ENCODE results near the gene RBM19.

Gene RBM19

GRCh38 chr12:113940357-113941207 is 25.5 kb downstream of the RBM19 start:
- TF ChIP-seq CTCF (IDR thresholded peaks at IDR 0.05; ENCODE audit: extremely low read depth, missing control alignments), result no peak
- no peak for DNase-seq (ENCODE audit: low spot score)

DNA sequence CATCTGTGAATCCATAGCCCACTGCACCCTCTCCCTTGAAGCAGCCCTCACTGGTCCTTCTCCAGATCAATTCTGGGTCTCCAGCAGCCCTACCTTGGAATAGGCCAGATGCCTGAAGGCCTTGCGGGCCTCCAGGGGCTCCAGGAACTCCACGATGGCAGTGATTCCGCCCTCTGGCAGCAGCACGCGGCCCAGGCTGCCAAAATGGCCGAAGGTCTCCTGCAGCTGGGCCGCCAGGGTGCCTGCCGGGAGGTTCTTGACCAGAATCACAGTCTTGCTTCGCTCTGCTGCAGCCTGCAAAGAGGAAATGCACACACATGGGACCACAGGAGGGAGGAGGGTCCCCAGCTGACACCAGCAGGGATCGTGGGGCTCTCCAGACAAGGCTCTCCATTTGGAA is 26.3 kb downstream of the RBM19 start:
- DNase-seq (ENCODE audit: low spot score), result no peak
- no peak for TF ChIP-seq CTCF (IDR thresholded peaks at IDR 0.05; ENCODE audit: extremely low read depth, missing control alignments)

GRCh38 chr12:113938471-113938870 is 27.7 kb downstream of the RBM19 start:
- DNase-seq (ENCODE audit: low spot score), result no peak
- no peak for TF ChIP-seq CTCF (IDR thresholded peaks at IDR 0.05; ENCODE audit: extremely low read depth, missing control alignments)

DNA sequence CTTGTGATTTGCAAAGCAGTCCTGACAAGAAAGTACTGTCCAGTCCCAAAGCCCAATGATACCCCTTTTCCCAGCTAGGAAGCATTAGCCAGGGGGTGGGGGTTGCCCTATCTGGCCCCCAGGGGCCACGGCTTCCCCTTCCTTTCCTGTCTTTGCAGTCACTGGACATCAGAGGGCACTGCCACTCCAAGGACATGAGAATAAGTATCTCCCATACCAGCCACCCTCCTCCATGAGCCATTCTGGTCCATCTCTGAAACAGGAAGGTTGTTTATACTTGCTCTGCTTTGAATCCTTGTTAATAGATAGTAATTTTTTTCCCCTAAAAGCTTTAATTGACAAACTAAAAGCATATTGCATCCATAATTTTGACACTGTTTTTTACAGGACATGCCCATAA is 29.7 kb downstream of the RBM19 start:
- no peak for DNase-seq (ENCODE audit: low spot score)
- no peak for TF ChIP-seq CTCF (IDR thresholded peaks at IDR 0.05; ENCODE audit: extremely low read depth, missing control alignments)

DNA sequence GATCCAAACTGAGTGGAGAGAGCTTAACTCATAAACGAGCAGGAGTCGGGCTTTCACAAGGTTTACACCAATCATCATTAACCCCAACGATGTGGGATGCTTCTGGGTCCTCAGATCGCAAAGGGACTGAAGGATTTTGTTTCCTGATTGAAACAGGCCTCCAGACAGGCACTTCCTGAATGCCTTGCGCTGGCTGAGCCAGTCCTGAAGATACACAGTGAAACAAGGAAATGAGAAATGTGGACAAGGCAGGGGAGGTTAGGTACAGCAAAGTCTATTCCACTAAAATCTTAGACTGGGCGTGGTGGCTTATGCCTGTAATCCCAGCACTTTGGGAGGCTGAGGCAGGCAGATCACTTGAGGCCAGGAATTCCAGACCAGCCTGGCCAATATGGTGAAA is 30.7 kb downstream of the RBM19 start:
- DNase-seq (ENCODE audit: low spot score), result no peak
- TF ChIP-seq CTCF (IDR thresholded peaks at IDR 0.05; ENCODE audit: extremely low read depth, missing control alignments), result no peak

- no peak for TF ChIP-seq CTCF (IDR thresholded peaks at IDR 0.05; ENCODE audit: extremely low read depth, missing control alignments)
- DNase-seq (ENCODE audit: low spot score), result no peak
Measured at GRCh38 chr12:113934946-113935345, 31.2 kb downstream of the RBM19 start.

DNA sequence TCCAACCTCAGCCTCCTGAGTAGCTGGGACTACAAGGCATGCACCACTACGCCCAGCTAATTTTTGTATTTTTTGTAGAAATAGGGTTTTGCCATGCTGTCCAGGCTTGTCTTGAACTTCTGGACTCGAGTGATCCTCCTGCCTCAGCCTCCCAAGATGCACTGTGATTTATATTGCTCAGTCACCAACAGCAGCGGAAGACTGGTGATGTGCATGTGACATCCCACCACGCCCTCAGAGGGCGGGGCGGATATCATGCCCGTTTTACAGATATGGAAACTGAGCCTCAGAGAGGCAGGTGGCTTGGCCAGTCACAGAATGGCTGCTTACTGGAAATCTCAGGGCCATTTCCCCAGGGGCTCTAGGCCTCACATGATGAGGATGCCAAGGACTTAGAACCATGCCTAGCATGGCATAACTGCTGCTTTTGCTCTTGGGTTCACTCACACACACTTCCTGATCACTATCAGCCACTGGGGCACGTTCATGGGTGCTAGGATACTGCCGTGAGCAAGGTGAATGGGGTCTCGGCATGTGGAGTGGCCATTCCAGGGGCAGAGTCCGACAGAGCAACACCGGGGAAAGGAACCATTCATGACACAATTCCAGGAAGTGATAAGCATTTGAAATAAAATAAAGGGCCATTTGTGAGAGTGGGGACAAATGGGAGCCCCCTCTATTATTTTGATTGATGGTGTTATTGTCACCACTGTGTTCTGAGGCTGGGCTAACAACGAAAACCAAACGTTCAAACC is 31.9 kb downstream of the RBM19 start:
- TF ChIP-seq CTCF (IDR thresholded peaks at IDR 0.05; ENCODE audit: extremely low read depth, missing control alignments), result no peak
- DNase-seq (ENCODE audit: low spot score), result no peak

Data from GM20000 (cell line).